ENCODE measurements around the gene ST3GAL3.

GRCh38 chr1:43789604-43790550 lies 82.5 kb downstream of the ST3GAL3 start:
- TF ChIP-seq CTCF (tag by site-specific recombination; IDR thresholded peaks at IDR 0.05) (no peak), ZNF239 (tag by site-specific recombination; IDR thresholded peaks at IDR 0.05) (no peak), YY1 (tag by site-specific recombination; IDR thresholded peaks at IDR 0.05) (no peak), ZNF223 (tag by site-specific recombination; IDR thresholded peaks at IDR 0.05) (no peak), ZNF362 (tag by site-specific recombination; IDR thresholded peaks at IDR 0.05) (no peak), ZNF76 (tag by site-specific recombination; IDR thresholded peaks at IDR 0.05; ENCODE audit: borderline replicate concordance, low read depth) (no peak), PBX3 (CRISPR knock-in tag; IDR thresholded peaks at IDR 0.05) (no peak), ZNF830 (tag by site-specific recombination; IDR thresholded peaks at IDR 0.05; ENCODE audit: low read depth) (no peak), ZEB2 (tag by site-specific recombination; IDR thresholded peaks at IDR 0.05) (no peak), ZSCAN5A (tag by site-specific recombination; IDR thresholded peaks at IDR 0.05) (no peak), KLF16 (tag by site-specific recombination; IDR thresholded peaks at IDR 0.05) (no peak), ZNF366 (tag by site-specific recombination; conservative IDR thresholded peaks at IDR 0.05) (no peak), ZNF274 (IDR thresholded peaks at IDR 0.05; ENCODE audit: low read length) (no peak), ZNF274 (tag by site-specific recombination; IDR thresholded peaks at IDR 0.05; ENCODE audit: borderline replicate concordance) (no peak)
